Activated naive CD8-positive, alpha-beta T cell (primary cell): Measurements from ENCODE around the gene STAG1.
A peak's percentile ranks its signal among the peaks of the same experiment; 100 is the strongest.
"Not testable (repeated sequence)": the region's sequence is repeated elsewhere in the genome, so short reads cannot be mapped to it uniquely, and the experiment has no call there.

Experiments used
- H3K27ac Mint-ChIP-seq: one replicate; pipeline ENCODE4 v1.8.0; 2021; ENCODE audit warnings: mixed read lengths
- H3K27me3 Mint-ChIP-seq: one replicate; pipeline ENCODE4 v1.8.0; 2021; ENCODE audit warnings: mixed read lengths
- H3K36me3 Mint-ChIP-seq: one replicate; pipeline ENCODE4 v1.8.0; 2021; ENCODE audit warnings: mixed read lengths
- H3K4me1 Mint-ChIP-seq: one replicate; pipeline ENCODE4 v1.8.0; 2021; ENCODE audit warnings: low read depth, mixed read lengths
- H3K4me3 Mint-ChIP-seq: one replicate; pipeline ENCODE4 v1.8.0; 2021; ENCODE audit warnings: mild to moderate bottlenecking, mixed read lengths
- H3K9me3 Mint-ChIP-seq: one replicate; pipeline ENCODE4 v1.8.0; 2021; ENCODE audit warnings: low read depth, mixed read lengths

STAG1 gene

GRCh38 chr3:136343446-136343845 is 408.7 kb downstream of the STAG1 start:
- H3K27me3 Mint-ChIP-seq = no peaks in the 10 kb centered on the region
- no peak overlapping the region for H3K27ac Mint-ChIP-seq
- H3K36me3 Mint-ChIP-seq = peaks cover 11% of the 10 kb centered on the region
- no peaks in the 10 kb centered on the region for H3K4me1 Mint-ChIP-seq
- H3K4me3 Mint-ChIP-seq = no peak overlapping the region
- no peaks in the 10 kb centered on the region for H3K9me3 Mint-ChIP-seq

- Mint-ChIP-seq H3K27ac (peak overlapping the region; percentile 10), H3K36me3 (peaks cover 26% of the 10 kb centered on the region), H3K9me3 (no peaks in the 10 kb centered on the region), H3K4me3 (no peak overlapping the region), H3K27me3 (no peaks in the 10 kb centered on the region), H3K4me1 (peaks cover 1% of the 10 kb centered on the region)
Measured at GRCh38 chr3:136336329-136337100, 415.7 kb downstream of the STAG1 start.

GRCh38 chr3:136334726-136335125 is 417.5 kb downstream of the STAG1 start:
- not testable (repeated sequence) for H3K4me3 Mint-ChIP-seq, H3K9me3 Mint-ChIP-seq, H3K4me1 Mint-ChIP-seq, H3K27me3 Mint-ChIP-seq, H3K27ac Mint-ChIP-seq
- peaks cover 22% of the 10 kb centered on the region for H3K36me3 Mint-ChIP-seq

- H3K9me3 Mint-ChIP-seq = no peaks in the 10 kb centered on the region
- H3K4me1 Mint-ChIP-seq = peaks cover 1% of the 10 kb centered on the region
- peak overlapping the region; percentile 70 for H3K27ac Mint-ChIP-seq
- H3K36me3 Mint-ChIP-seq = peaks cover 23% of the 10 kb centered on the region
- no peaks in the 10 kb centered on the region for H3K27me3 Mint-ChIP-seq
- H3K4me3 Mint-ChIP-seq = no peak overlapping the region
Measured at GRCh38 chr3:136334209-136334608, 418.0 kb downstream of the STAG1 start.

GRCh38 chr3:136332776-136333175 is 419.4 kb downstream of the STAG1 start:
- Mint-ChIP-seq H3K4me1 (peaks cover 1% of the 10 kb centered on the region), H3K27me3 (no peaks in the 10 kb centered on the region), H3K27ac (no peak overlapping the region), H3K9me3 (no peaks in the 10 kb centered on the region), H3K36me3 (peaks cover 29% of the 10 kb centered on the region), H3K4me3 (no peak overlapping the region)

GRCh38 chr3:136332302-136332701 is 419.9 kb downstream of the STAG1 start:
- no peaks in the 10 kb centered on the region for H3K9me3 Mint-ChIP-seq
- no peak overlapping the region for H3K4me3 Mint-ChIP-seq
- no peaks in the 10 kb centered on the region for H3K27me3 Mint-ChIP-seq
- H3K27ac Mint-ChIP-seq = no peak overlapping the region
- H3K36me3 Mint-ChIP-seq = peaks cover 29% of the 10 kb centered on the region
- H3K4me1 Mint-ChIP-seq = peaks cover 1% of the 10 kb centered on the region

GRCh38 chr3:136330900-136331299 is 421.3 kb downstream of the STAG1 start:
- no peaks in the 10 kb centered on the region for H3K27me3 Mint-ChIP-seq
- peaks cover 30% of the 10 kb centered on the region for H3K36me3 Mint-ChIP-seq
- H3K9me3 Mint-ChIP-seq = no peaks in the 10 kb centered on the region
- no peak overlapping the region for H3K4me3 Mint-ChIP-seq
- H3K4me1 Mint-ChIP-seq = peaks cover 1% of the 10 kb centered on the region
- H3K27ac Mint-ChIP-seq = peak overlapping the region; percentile 17

- Mint-ChIP-seq H3K9me3 (no peaks in the 10 kb centered on the region), H3K36me3 (peaks cover 26% of the 10 kb centered on the region), H3K4me3 (no peak overlapping the region), H3K27me3 (no peaks in the 10 kb centered on the region), H3K4me1 (peaks cover 1% of the 10 kb centered on the region), H3K27ac (no peak overlapping the region)
Measured at GRCh38 chr3:136329593-136329992, 422.6 kb downstream of the STAG1 start.

- peaks cover 6% of the 10 kb centered on the region for H3K9me3 Mint-ChIP-seq
- H3K4me3 Mint-ChIP-seq = no peak overlapping the region
- no peaks in the 10 kb centered on the region for H3K27me3 Mint-ChIP-seq
- peaks cover 38% of the 10 kb centered on the region for H3K36me3 Mint-ChIP-seq
- peaks cover 1% of the 10 kb centered on the region for H3K4me1 Mint-ChIP-seq
- H3K27ac Mint-ChIP-seq = no peak overlapping the region
Measured at GRCh38 chr3:136327671-136328070, 424.5 kb downstream of the STAG1 start.

GRCh38 chr3:136326316-136326715 is 425.9 kb downstream of the STAG1 start:
- no peaks in the 10 kb centered on the region for H3K27me3 Mint-ChIP-seq
- H3K27ac Mint-ChIP-seq = no peak overlapping the region
- peaks cover 48% of the 10 kb centered on the region for H3K36me3 Mint-ChIP-seq
- no peaks in the 10 kb centered on the region for H3K4me1 Mint-ChIP-seq
- no peak overlapping the region for H3K4me3 Mint-ChIP-seq
- H3K9me3 Mint-ChIP-seq = peaks cover 13% of the 10 kb centered on the region

GRCh38 chr3:136311968-136312367 is 440.2 kb downstream of the STAG1 start:
- no peak overlapping the region for H3K27ac Mint-ChIP-seq
- H3K4me3 Mint-ChIP-seq = no peak overlapping the region
- no peaks in the 10 kb centered on the region for H3K4me1 Mint-ChIP-seq
- H3K9me3 Mint-ChIP-seq = no peaks in the 10 kb centered on the region
- no peaks in the 10 kb centered on the region for H3K27me3 Mint-ChIP-seq
- peaks cover 25% of the 10 kb centered on the region for H3K36me3 Mint-ChIP-seq

GRCh38 chr3:136311261-136311660 is 440.9 kb downstream of the STAG1 start:
- Mint-ChIP-seq H3K9me3 (no peaks in the 10 kb centered on the region), H3K27me3 (no peaks in the 10 kb centered on the region)

GRCh38 chr3:136305879-136306278 is 446.3 kb downstream of the STAG1 start:
- H3K36me3 Mint-ChIP-seq = peaks cover 17% of the 10 kb centered on the region

More at GRCh38 chr3:136311261-136311660, 440.9 kb downstream of the STAG1 start:
- Mint-ChIP-seq H3K36me3 (peaks cover 21% of the 10 kb centered on the region), H3K4me3 (no peak overlapping the region), H3K27ac (no peak overlapping the region), H3K4me1 (no peaks in the 10 kb centered on the region)

GRCh38 chr3:136300444-136300843 is 451.7 kb downstream of the STAG1 start:
- no peak overlapping the region for H3K27ac Mint-ChIP-seq
- no peaks in the 10 kb centered on the region for H3K9me3 Mint-ChIP-seq
- H3K4me1 Mint-ChIP-seq = no peaks in the 10 kb centered on the region
- no peaks in the 10 kb centered on the region for H3K27me3 Mint-ChIP-seq
- H3K36me3 Mint-ChIP-seq = peaks cover 17% of the 10 kb centered on the region
- no peak overlapping the region for H3K4me3 Mint-ChIP-seq

More at GRCh38 chr3:136305879-136306278, 446.3 kb downstream of the STAG1 start:
- Mint-ChIP-seq H3K4me1 (no peaks in the 10 kb centered on the region), H3K4me3 (no peak overlapping the region), H3K27ac (no peak overlapping the region), H3K9me3 (no peaks in the 10 kb centered on the region), H3K27me3 (no peaks in the 10 kb centered on the region)

GRCh38 chr3:136297826-136298225 is 454.4 kb downstream of the STAG1 start:
- H3K4me3 Mint-ChIP-seq = no peak overlapping the region
- no peaks in the 10 kb centered on the region for H3K27me3 Mint-ChIP-seq
- H3K9me3 Mint-ChIP-seq = no peaks in the 10 kb centered on the region
- peaks cover 18% of the 10 kb centered on the region for H3K36me3 Mint-ChIP-seq
- H3K4me1 Mint-ChIP-seq = no peaks in the 10 kb centered on the region
- H3K27ac Mint-ChIP-seq = peak overlapping the region; percentile 46

- Mint-ChIP-seq H3K36me3 (peaks cover 21% of the 10 kb centered on the region), H3K27me3 (no peaks in the 10 kb centered on the region), H3K4me3 (no peak overlapping the region), H3K27ac (peak overlapping the region; percentile 18), H3K4me1 (no peaks in the 10 kb centered on the region), H3K9me3 (no peaks in the 10 kb centered on the region)
Measured at GRCh38 chr3:136296960-136297359, 455.2 kb downstream of the STAG1 start.
